Esophagus mucosa (tissue), 1 donor: Measurements from ENCODE around the gene CNGA2. TPM values are rescaled to one million over a fixed set of nuclear protein-coding genes. Genes with fewer than 3 reads are reported as not detected.
"Not testable (repeated sequence)": the region's sequence is repeated elsewhere in the genome, so short reads cannot be mapped to it uniquely, and the experiment has no call there.

Experiments
- ATAC-seq: fragments of 200-7000 bp; cut with Tn5 transposase; one replicate; pipeline ENCODE4 v1.9.1; 2020
- total RNA-seq: library from RNA; stranded (reverse); gene quantifications from one replicate; pipeline ENCODE4 v1.2.4, GENCODE V29; 2023
- donor health status: DM: yes; HTN: yes; CAD: no.

The CNGA2 gene
- not detected for total RNA-seq

GRCh38 chrX:151734446-151734845 lies at the start of gene CNGA2:
Gene CNGA2, plus strand, starts transcription at chrX:151734746. Its CDS starts 3,738 bp downstream, at chrX:151738484.
- no peak for ATAC-seq

GRCh38 chrX:151687635-151688034 lies 46.9 kb upstream of the CNGA2 start:
- no peak for ATAC-seq

- ATAC-seq: no peak
Observed at GRCh38 chrX:151688695-151689094, 45.9 kb upstream of the CNGA2 start.

GRCh38 chrX:151692825-151693224 lies 41.7 kb upstream of the CNGA2 start:
- no peak for ATAC-seq

GRCh38 chrX:151694121-151694520 lies 40.4 kb upstream of the CNGA2 start:
- ATAC-seq: no peak

GRCh38 chrX:151694661-151695582 lies 39.6 kb upstream of the CNGA2 start, which contains the start of gene PRRG3:
Gene PRRG3, plus strand, starts transcription at chrX:151695458. Its CDS starts 3,357 bp downstream, at chrX:151698815.
- no peak for ATAC-seq

- no peak for ATAC-seq
Observed at GRCh38 chrX:151695583-151696340, 38.8 kb upstream of the CNGA2 start.

GRCh38 chrX:151697082-151697481 lies 37.5 kb upstream of the CNGA2 start:
- ATAC-seq: not testable (repeated sequence)

GRCh38 chrX:151697522-151697921 lies 37.0 kb upstream of the CNGA2 start:
- no peak for ATAC-seq

GRCh38 chrX:151698485-151698884 lies 36.1 kb upstream of the CNGA2 start:
- no peak for ATAC-seq

- ATAC-seq: no peak
Observed at GRCh38 chrX:151699746-151700145, 34.8 kb upstream of the CNGA2 start.

GRCh38 chrX:151700581-151700980 lies 34.0 kb upstream of the CNGA2 start:
- peak; percentile 19 for ATAC-seq

- ATAC-seq: no peak
Observed at GRCh38 chrX:151701071-151701470, 33.5 kb upstream of the CNGA2 start.

GRCh38 chrX:151701531-151701930 lies 33.0 kb upstream of the CNGA2 start:
- ATAC-seq: no peak

- ATAC-seq: no peak
Observed at GRCh38 chrX:151702026-151702714, 32.4 kb upstream of the CNGA2 start.

- no peak for ATAC-seq
Observed at GRCh38 chrX:151702741-151703340, 31.7 kb upstream of the CNGA2 start.

GRCh38 chrX:151703487-151703886 lies 31.1 kb upstream of the CNGA2 start:
- ATAC-seq: no peak

- no peak for ATAC-seq
Observed at GRCh38 chrX:151704041-151704663, 30.4 kb upstream of the CNGA2 start.

- ATAC-seq: no peak
Observed at GRCh38 chrX:151708821-151709220, 25.7 kb upstream of the CNGA2 start.

GRCh38 chrX:151710457-151710856 lies 24.1 kb upstream of the CNGA2 start:
- ATAC-seq: no peak

GRCh38 chrX:151711154-151711553 lies 23.4 kb upstream of the CNGA2 start:
- ATAC-seq: no peak

GRCh38 chrX:151711787-151712186 lies 22.8 kb upstream of the CNGA2 start:
- no peak for ATAC-seq
